PC-3 (cell line): Measurements from ENCODE around the gene MAD1L1. TPM values are rescaled to one million over a fixed set of nuclear protein-coding genes. Genes with fewer than 3 reads are reported as not detected.

Experiments
- ATAC-seq: fragments of 200-7000 bp; cut with Tn5 transposase; 2 replicates; pipeline ENCODE4 v1.9.1; 2020; ENCODE audit warnings: mild to moderate bottlenecking, moderate library complexity
- BruUV-seq: library from RNA; stranded (reverse); fragments of 400-500 nt; replicated peaks from 2 replicates; lab custom pipeline; 2021; lab: Mats Ljungman, UMichigan
- CTCF ChIA-PET: fragments of 300-600 bp; sonication (Branson Sonifier 250); formaldehyde crosslinking; loops from one replicate; lab custom pipeline; 2022; ENCODE audit warnings: antibody characterized with exemption; lab: Charles Lee
- POLR2A ChIA-PET: fragments of 300-600 bp; sonication (Branson Sonifier 250); formaldehyde crosslinking; loops from one replicate; lab custom pipeline; 2022; ENCODE audit warnings: antibody characterized with exemption; ENCODE audit not compliant: unreplicated experiment; lab: Charles Lee
- DNase-seq: peaks from one replicate; pipeline ENCODE4 v3.0.0-alpha.2; 2015
- H2AFZ ChIP-seq: fragments of 300-600 bp; sonication (generic); 2 replicates; pipeline ENCODE4 v1.6.0; 2016; ENCODE audit warnings: antibody characterized with exemption, low read length
- H3F3A ChIP-seq: fragments of 300-600 bp; sonication (generic); one replicate; pipeline ENCODE4 v1.6.0; 2017; ENCODE audit warnings: antibody characterized with exemption, low read length, control low read depth, mild to moderate bottlenecking; ENCODE audit not compliant: unreplicated experiment
- H3K27ac ChIP-seq: fragments of 300-600 bp; sonication (generic); 2 replicates; pipeline ENCODE4 v1.5.1; 2016; ENCODE audit warnings: mild to moderate bottlenecking, low read length
- H3K27me3 ChIP-seq: fragments of 300-600 bp; sonication (generic); 2 replicates; pipeline ENCODE4 v1.6.1; 2016; ENCODE audit warnings: low read length, mixed read lengths
- H3K36me3 ChIP-seq: fragments of 300-600 bp; sonication (generic); 2 replicates; pipeline ENCODE4 v1.6.1; 2016; ENCODE audit warnings: low read depth, mixed run types, low read length, mixed read lengths
- H3K4me1 ChIP-seq: fragments of 300-600 bp; sonication (generic); 2 replicates; pipeline ENCODE4 v1.5.1; 2016; ENCODE audit warnings: low read length; ENCODE audit not compliant: insufficient read depth
- H3K4me2 ChIP-seq: fragments of 300-600 bp; sonication (generic); 2 replicates; pipeline ENCODE4 v1.6.0; 2016; ENCODE audit warnings: low read length
- H3K4me3 ChIP-seq: fragments of 300-600 bp; sonication (generic); 2 replicates; pipeline ENCODE4 v1.5.1; 2016; ENCODE audit warnings: mild to moderate bottlenecking, low read length, mixed read lengths
- H3K79me2 ChIP-seq: fragments of 300-600 bp; sonication (generic); 2 replicates; pipeline ENCODE4 v1.6.1; 2017; ENCODE audit warnings: low read length, mixed read lengths
- H3K9ac ChIP-seq: fragments of 300-600 bp; sonication (generic); 2 replicates; pipeline ENCODE4 v1.6.0; 2016; ENCODE audit warnings: mild to moderate bottlenecking, low read length
- H3K9me2 ChIP-seq: fragments of 300-600 bp; sonication (generic); replicated peaks from 2 replicates; pipeline ENCODE4 v1.6.1; 2016; ENCODE audit warnings: mixed run types, low read length, mixed read lengths
- H3K9me3 ChIP-seq: fragments of 300-600 bp; sonication (generic); 2 replicates; pipeline ENCODE4 v1.6.1; 2016; ENCODE audit warnings: low read length, mixed read lengths
- H4K20me1 ChIP-seq: fragments of 300-600 bp; sonication (generic); 2 replicates; pipeline ENCODE4 v1.6.1; 2016; ENCODE audit warnings: low read length, mixed read lengths
- CTCF ChIP-seq: fragments of 300-600 bp; sonication (generic); conservative IDR thresholded peaks from 2 replicates; pipeline ENCODE4 v1.5.1; 2017; ENCODE audit warnings: antibody characterized with exemption, low read depth, mild to moderate bottlenecking, low read length
- EZH2 ChIP-seq: fragments of 300-600 bp; sonication (generic); IDR thresholded peaks from one replicate; pipeline ENCODE4 v1.6.1; 2017; ENCODE audit warnings: antibody characterized with exemption, mild to moderate bottlenecking, low read length; ENCODE audit not compliant: unreplicated experiment
- EZH2phosphoT487 ChIP-seq: fragments of 300-600 bp; sonication (generic); IDR thresholded peaks from 2 replicates; pipeline ENCODE4 v1.6.1; 2018; ENCODE audit warnings: mild to moderate bottlenecking, antibody characterized with exemption, low read length, borderline replicate concordance
- intact Hi-C: fragments of 100-400 bp; cut with micrococcal nuclease; formaldehyde crosslinking; loops from 2 replicates; pipeline ENCODE4 v1.9.0; 2023
- total RNA-seq: library from RNA; depleted of rRNA; stranded (reverse); fragments of >200 nt; gene quantifications from 2 replicates; pipeline ENCODE4 v1.2.3, GENCODE V29; 2014

The MAD1L1 gene
- total RNA-seq, 1 experiment from 2014 or later: 88.4 TPM

GRCh38 chr7:1925973-1926907 is 306.5 kb downstream of the MAD1L1 start:
- H3K9me3 ChIP-seq: no peaks in the 10 kb centered on the region
- no peaks in the 10 kb centered on the region for H3K27me3 ChIP-seq
- peaks cover 6% of the 10 kb centered on the region; the same call in 1 of the 2 replicates for H3K4me1 ChIP-seq
- H3K36me3 ChIP-seq: no peaks in the 10 kb centered on the region
- CTCF ChIA-PET: interaction anchor here (0.6 kb wide), 1 partner anchor 36 kb away, joined by 3 read pairs; no protein-coding TSS in a partner anchor
- H2AFZ ChIP-seq: no peak overlapping the region
- no peak for DNase-seq
- POLR2A ChIA-PET: no interaction called here
- no peaks in the 10 kb centered on the region for H3K9me2 ChIP-seq
- TF ChIP-seq EZH2phosphoT487: no peak
- TF ChIP-seq EZH2: no peak
- TF ChIP-seq CTCF: no peak
- BruUV-seq: no TSS peak
- H3K4me3 ChIP-seq: no peak overlapping the region
- no peaks in the 10 kb centered on the region for H3F3A ChIP-seq
- no peaks in the 10 kb centered on the region for H4K20me1 ChIP-seq
- no peak overlapping the region for H3K4me2 ChIP-seq
- intact Hi-C loops: no loop called here
- no peak for ATAC-seq
- H3K27ac ChIP-seq: no peak overlapping the region
- no peaks in the 10 kb centered on the region for H3K79me2 ChIP-seq
- no peak overlapping the region for H3K9ac ChIP-seq

GRCh38 chr7:1925349-1925748 is 307.4 kb downstream of the MAD1L1 start:
- Histone ChIP-seq H3K27ac (no peak overlapping the region), H3K9me2 (no peaks in the 10 kb centered on the region), H3K4me1 (peaks cover 6% of the 10 kb centered on the region; the same call in 1 of the 2 replicates), H3K4me2 (no peak overlapping the region), H2AFZ (no peak overlapping the region), H3K27me3 (no peaks in the 10 kb centered on the region), H3K9me3 (no peaks in the 10 kb centered on the region), H3F3A (no peaks in the 10 kb centered on the region), H3K4me3 (no peak overlapping the region), H3K36me3 (no peaks in the 10 kb centered on the region), H3K79me2 (no peaks in the 10 kb centered on the region), H3K9ac (no peak overlapping the region), H4K20me1 (no peaks in the 10 kb centered on the region)
- ChIA-PET POLR2A (no interaction called here), CTCF (no interaction called here)
- no TSS peak for BruUV-seq
- DNase-seq: peak; percentile 6
- ATAC-seq: no peak
- TF ChIP-seq EZH2phosphoT487: no peak
- no peak for TF ChIP-seq EZH2
- TF ChIP-seq CTCF: peak; percentile 48
- intact Hi-C loops: no loop called here
